Retinal pigment epithelial cell (primary cell): ENCODE measurements around the gene SPATA2L.

ENCODE experiments used
- DNase-seq: peaks from one replicate; pipeline ENCODE4 v3.0.0-alpha.2; 2010; ENCODE audit warnings: low read depth
- H3K4me3 ChIP-seq: 2 replicates; pipeline ENCODE4 v1.5.1; 2011; ENCODE audit warnings: mild to moderate bottlenecking, low read length, control low read depth, moderate library complexity
- TF ChIP-seq, protein P1 (sequence below): conservative IDR thresholded peaks from 2 replicates; pipeline ENCODE4 v1.5.1; 2011; ENCODE audit warnings: low read depth, low read length, control low read depth, inconsistent platforms

Gene SPATA2L

GRCh38 chr16:89741342-89742014 lies 40.0 kb upstream of the SPATA2L start:
- TF ChIP-seq, protein P1, sequence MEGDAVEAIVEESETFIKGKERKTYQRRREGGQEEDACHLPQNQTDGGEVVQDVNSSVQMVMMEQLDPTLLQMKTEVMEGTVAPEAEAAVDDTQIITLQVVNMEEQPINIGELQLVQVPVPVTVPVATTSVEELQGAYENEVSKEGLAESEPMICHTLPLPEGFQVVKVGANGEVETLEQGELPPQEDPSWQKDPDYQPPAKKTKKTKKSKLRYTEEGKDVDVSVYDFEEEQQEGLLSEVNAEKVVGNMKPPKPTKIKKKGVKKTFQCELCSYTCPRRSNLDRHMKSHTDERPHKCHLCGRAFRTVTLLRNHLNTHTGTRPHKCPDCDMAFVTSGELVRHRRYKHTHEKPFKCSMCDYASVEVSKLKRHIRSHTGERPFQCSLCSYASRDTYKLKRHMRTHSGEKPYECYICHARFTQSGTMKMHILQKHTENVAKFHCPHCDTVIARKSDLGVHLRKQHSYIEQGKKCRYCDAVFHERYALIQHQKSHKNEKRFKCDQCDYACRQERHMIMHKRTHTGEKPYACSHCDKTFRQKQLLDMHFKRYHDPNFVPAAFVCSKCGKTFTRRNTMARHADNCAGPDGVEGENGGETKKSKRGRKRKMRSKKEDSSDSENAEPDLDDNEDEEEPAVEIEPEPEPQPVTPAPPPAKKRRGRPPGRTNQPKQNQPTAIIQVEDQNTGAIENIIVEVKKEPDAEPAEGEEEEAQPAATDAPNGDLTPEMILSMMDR, result no peak
- DNase-seq, result no peak
- no peak overlapping the region for H3K4me3 ChIP-seq

DNA sequence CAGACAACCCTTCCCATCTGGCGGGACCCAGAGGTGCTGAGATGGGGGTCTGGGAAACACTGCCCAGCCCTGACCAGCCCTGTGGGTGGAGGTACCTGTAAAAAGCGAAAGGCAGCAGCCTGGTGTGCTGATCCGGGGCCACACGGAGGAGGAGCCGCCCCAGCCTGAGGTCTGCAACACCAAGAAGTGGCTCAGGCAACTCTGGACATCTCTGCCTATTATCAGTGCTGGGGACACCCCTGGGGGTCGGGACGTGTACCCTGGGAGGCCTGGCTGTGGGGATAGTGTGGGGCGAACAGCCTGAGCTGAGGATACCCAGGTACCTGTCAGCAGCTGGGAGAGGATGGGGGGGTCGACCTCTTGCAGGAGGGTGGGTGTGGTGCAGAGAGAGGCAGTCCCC lies 37.9 kb upstream of the SPATA2L start:
- no peak overlapping the region for H3K4me3 ChIP-seq
- DNase-seq, result no peak
- TF ChIP-seq, protein P1, result no peak

- no peak overlapping the region for H3K4me3 ChIP-seq
- TF ChIP-seq, protein P1, result no peak
- no peak for DNase-seq
Measured at GRCh38 chr16:89738538-89739317, 37.2 kb upstream of the SPATA2L start.

- DNase-seq, result no peak
- TF ChIP-seq, protein P1, result no peak
- no peak overlapping the region for H3K4me3 ChIP-seq
Measured at GRCh38 chr16:89738072-89738377, 36.5 kb upstream of the SPATA2L start.

DNA sequence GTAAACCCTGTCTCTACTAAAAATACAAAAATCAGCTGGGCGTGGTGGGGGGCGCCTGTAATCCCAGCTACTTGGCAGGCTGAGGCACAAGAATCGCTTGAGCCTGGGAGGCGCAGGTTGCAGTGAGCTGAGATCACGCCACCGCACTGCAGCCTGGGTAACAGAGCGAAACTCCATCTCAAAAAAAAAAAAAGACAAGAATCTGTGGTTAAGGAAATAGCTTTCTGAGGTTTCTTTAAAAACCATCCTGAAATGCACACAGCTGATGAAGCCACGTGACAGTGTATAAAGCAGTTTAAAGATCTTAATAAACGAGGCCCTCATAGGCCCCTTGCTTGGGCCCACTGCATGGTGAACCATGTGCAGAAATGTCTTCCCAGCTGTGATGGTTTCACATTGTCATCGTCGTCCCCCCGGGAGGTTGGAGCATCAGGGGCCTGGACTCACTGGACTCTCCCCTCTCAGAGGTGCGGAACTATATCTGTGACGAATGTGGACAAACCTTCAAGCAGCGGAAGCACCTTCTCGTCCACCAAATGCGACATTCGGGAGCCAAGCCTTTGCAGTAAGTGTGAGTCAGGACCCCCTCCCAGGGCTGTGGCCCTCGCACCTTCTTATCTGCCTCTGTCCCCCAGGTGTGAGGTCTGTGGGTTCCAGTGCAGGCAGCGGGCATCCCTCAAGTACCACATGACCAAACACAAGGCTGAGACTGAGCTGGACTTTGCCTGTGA lies 36.0 kb upstream of the SPATA2L start:
- DNase-seq, result no peak

GRCh38 chr16:89736554-89736953 lies 35.0 kb upstream of the SPATA2L start:
- no peak overlapping the region for H3K4me3 ChIP-seq
- no peak for DNase-seq
- TF ChIP-seq, protein P1, result no peak

More for the DNA sequence above, 36.0 kb upstream of the SPATA2L start:
- H3K4me3 ChIP-seq, result no peak overlapping the region
- TF ChIP-seq, protein P1, result no peak
